NCI-H82 (cell line): ENCODE results near the gene PFDN2.

Experiments
- DNase-seq: peaks from one replicate; lab custom pipeline; 2025; lab: John Stamatoyannopoulos, UW

The PFDN2 gene

GRCh38 chr1:161117759-161118581, at the start of gene PFDN2, which contains the start of gene NIT1:
Gene PFDN2 (minus strand): TSS chr1:161118037. CDS start chr1:161118026, 11 bp downstream.
Gene NIT1 (plus strand): TSS chr1:161118105. CDS start chr1:161118177, 72 bp downstream.
- peak; percentile 92 for DNase-seq

GRCh38 chr1:161166669-161167548, 49.1 kb upstream of the PFDN2 start:
- peak; percentile 70 for DNase-seq

- peak; percentile 100 for DNase-seq
Measured at GRCh38 chr1:161165742-161166668, 48.2 kb upstream of the PFDN2 start, which contains the start of gene PPOX. Gene PPOX (plus strand): TSS chr1:161166426. CDS start chr1:161166848, 422 bp downstream.

- DNase-seq, result no peak
Measured at GRCh38 chr1:161164901-161165610, 47.2 kb upstream of the PFDN2 start.

DNA sequence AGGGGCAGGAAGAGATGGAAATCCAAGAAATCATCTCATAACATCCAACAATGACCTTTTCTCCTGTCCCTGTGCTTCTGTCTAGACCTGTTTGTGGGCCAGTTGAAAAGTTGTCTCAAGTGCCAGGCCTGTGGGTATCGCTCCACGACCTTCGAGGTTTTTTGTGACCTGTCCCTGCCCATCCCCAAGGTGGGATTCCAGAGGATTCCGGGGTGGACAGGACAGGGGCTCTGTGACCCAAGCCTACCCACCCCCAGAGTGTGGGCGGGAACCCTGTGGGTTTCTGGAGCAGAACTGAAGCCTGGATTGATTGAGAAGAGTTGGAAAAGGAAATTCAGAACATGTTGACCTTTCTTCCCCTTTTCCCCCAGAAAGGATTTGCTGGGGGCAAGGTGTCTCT, 46.0 kb upstream of the PFDN2 start:
- no peak for DNase-seq

DNA sequence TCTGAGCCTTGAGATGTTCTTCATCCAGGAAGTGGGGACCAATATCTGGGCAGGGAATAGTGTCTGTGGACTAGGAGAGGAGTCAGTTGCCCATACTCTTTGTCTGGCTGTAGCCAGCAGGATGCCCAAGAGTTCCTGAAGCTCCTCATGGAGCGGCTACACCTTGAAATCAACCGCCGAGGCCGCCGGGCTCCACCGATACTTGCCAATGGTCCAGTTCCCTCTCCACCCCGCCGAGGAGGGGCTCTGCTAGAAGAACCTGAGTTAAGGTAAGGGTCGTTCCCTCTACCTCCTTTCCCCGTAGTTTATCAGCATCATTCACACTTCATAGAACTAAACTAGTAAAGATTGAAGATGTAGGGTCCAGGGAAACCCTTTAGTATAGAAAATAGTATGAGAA, 45.0 kb upstream of the PFDN2 start:
- DNase-seq, result no peak

DNA sequence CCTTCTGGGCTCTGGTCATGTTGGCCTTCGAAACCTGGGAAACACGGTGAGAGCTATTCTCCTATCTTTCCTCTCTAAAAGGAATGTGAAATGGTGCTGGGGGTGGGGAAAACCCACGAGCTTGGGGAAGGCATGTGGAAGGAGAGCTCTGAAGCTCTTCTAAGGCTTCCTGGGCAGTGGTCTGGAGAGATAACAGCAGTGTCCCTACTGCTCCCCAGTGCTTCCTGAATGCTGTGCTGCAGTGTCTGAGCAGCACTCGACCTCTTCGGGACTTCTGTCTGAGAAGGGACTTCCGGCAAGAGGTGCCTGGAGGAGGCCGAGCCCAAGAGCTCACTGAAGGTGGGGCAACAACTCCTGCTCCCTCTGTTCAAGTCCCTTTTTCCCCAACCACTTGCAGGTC, 44.2 kb upstream of the PFDN2 start:
- no peak for DNase-seq

GRCh38 chr1:161161652-161162051, 43.8 kb upstream of the PFDN2 start:
- no peak for DNase-seq

DNA sequence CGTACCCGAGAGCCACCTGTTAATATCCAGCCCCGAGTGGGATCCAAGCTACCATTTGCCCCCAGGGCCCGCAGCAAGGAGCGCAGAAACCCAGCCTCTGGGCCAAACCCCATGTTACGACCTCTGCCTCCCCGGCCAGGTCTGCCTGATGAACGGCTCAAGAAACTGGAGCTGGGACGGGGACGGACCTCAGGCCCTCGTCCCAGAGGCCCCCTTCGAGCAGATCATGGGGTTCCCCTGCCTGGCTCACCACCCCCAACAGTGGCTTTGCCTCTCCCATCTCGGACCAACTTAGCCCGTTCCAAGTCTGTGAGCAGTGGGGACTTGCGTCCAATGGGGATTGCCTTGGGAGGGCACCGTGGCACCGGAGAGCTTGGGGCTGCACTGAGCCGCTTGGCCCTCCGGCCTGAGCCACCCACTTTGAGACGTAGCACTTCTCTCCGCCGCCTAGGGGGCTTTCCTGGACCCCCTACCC, 42.9 kb upstream of the PFDN2 start:
- no peak for DNase-seq

DNA sequence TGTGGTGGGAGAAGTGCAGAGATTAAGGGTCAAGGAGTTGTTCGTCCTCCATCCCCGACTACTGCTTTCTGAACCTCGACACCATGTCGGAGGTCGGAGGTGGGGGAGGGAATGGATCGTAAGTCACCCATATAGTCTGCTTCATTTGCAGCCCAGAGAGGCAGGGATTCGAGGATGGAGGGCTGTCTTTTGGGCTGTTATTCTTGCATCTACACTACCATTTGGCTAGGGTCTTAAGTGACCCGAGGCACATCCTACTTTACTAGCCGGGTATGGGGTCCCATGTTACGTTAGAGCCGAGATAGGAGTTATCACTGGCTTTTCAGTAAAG, 42.0 kb upstream of the PFDN2 start:
- no peak for DNase-seq

GRCh38 chr1:161159087-161159912, 41.5 kb upstream of the PFDN2 start, which contains the start of gene USP21:
Gene USP21 (plus strand): TSS chr1:161159500. CDS start chr1:161160641, 1,141 bp downstream.
- DNase-seq, result peak; percentile 98

DNA sequence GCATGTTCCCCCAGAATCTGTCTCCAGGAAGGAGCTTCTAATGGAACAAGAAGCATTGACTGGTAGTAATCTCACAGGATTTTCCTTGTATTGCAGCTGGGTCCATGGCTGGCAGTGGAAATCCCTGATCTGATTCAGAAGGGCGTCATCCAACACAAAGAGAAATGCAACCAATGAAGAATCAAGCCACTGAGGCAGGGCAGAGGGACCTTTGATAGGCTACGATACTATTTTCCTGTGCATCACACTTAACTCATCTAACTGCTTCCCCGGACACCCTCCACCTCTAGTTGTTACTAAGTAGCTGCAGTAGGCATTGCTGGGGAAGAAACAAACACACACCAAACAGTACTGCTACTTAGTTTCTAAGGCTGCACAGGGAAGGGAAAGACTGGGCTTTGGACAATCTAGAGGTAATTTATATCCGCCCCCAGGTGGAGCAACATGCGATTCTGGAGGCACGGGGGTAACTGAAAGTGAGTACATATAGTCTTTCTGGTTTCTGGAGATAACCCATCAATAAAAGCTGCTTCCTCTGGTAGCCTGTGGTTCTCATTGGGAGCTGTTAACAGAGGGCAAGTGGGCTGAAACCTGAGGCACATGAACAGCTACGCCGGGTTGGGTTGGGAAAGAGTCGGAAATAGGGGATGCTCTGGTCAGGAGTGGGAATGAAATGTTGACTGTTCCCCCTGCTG, 40.6 kb upstream of the PFDN2 start:
- no peak for DNase-seq

DNA sequence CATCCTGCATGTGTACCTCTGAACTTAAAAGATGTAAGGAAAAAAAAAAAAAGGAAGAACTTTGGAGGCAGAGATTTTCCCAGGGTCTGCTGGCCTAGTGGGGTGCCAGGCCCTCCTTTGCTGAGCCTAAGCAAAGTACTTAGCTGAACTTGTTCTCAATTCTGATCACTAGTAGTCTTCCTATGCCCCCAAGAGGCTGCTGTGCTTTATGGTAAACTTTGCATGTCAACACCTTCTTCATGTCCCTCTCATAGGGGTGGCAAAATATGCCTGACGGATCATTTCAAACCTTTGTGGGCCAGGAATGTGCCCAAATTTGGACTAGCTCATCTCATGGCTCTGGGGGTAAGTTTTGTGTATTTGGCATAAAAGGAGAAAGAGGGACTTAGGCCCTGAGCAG, 40.0 kb upstream of the PFDN2 start:
- DNase-seq, result no peak

- DNase-seq, result peak; percentile 95
Measured at GRCh38 chr1:161153682-161154337, 36.0 kb upstream of the PFDN2 start, which contains the start of gene UFC1. Gene UFC1 (plus strand): TSS chr1:161153978. CDS start chr1:161153998, 20 bp downstream.

DNA sequence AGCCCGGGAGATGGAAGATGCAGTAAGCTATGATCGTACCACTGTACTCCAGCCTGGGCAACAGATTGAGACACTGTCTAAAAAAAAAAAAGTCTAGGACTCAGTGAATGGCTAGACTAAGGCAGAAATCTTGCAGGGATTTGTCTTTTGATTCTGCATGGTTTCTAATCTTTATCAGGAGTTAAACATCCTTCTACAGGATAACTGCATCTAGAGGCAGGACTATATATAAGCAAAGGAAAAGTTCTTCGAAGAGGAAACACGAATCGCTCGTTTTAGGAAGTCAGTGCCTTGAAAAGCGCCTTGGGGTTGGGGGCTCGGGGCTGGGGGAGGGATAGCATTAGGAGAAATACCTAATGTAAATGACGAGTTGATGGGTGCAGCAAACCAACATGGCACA, 35.3 kb upstream of the PFDN2 start:
- no peak for DNase-seq

DNA sequence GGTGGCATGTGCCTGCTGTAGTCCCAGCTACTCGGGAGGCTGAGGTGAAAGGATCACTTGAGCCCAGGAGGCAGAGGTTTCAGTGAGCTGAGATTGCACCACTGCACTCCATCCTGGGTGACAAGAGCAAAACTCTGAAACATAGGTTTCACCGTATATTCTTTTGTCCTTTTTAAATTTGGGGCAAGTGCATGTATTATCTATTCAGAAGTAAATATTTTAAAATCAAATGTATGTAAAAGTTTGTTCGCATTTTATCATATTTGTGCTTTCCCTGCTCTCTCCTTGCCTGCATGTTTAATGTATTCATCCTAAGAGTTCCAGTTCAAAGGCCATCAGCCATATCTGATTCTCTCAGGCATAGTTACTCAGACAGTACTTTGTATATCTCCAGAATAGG, 28.0 kb upstream of the PFDN2 start:
- DNase-seq, result no peak

GRCh38 chr1:161140755-161141400, 23.0 kb upstream of the PFDN2 start:
- DNase-seq, result no peak

DNA sequence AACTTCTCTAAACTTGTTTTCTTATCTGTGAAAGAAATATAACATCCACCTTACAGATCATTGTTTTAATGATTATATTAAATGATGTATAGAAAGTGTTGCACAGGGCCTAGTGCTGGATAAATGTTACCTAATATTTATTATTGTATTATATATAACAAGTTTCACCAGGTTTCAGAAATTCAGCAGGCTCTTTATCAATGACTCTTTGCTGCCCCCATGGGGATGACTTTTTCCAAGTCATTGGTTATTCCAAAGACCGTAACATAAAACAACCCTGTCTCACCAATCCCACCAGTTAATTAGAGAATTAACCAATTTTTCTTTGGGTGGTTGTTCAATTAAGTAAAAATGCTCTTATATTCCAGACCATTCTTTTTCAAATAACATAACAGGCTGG, 21.9 kb upstream of the PFDN2 start:
- DNase-seq, result peak; percentile 70
